Stimulated activated CD8-positive, alpha-beta memory T cell treated with anti-CD3 and anti-CD28 coated beads, Interleukin-12 subunit alpha, Interleukin-12 subunit beta, amount 100 ng/mL, for 24 hours (primary cell): ENCODE data around the gene LRRC4C.

Experiments
- DNase-seq: peaks from one replicate; pipeline ENCODE4 v3.0.0-alpha.2; 2020; ENCODE audit errors: extremely low read depth

The LRRC4C gene

GRCh38 chr11:41118521-41118920 is 340.9 kb downstream of the LRRC4C start:
- DNase-seq: no peak

DNA sequence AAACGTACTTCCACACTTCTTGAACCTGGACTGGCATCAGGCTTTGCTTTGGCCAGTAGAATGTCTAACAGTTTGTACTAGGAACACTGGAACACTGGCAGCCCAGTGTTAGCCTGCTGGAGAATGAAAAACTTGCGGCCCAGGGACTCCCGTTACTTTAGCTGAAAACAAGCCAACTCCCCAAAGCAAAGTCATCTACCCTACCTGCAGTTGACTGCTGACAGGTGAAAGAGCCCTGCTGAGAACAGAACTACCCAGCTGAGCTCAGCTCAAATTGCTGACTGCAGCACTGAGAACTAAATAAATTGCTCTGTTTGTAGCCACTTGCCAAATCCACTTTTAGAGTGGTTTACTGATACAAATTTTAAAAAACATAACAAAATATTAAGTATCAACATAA is 342.5 kb downstream of the LRRC4C start:
- no peak for DNase-seq

DNA sequence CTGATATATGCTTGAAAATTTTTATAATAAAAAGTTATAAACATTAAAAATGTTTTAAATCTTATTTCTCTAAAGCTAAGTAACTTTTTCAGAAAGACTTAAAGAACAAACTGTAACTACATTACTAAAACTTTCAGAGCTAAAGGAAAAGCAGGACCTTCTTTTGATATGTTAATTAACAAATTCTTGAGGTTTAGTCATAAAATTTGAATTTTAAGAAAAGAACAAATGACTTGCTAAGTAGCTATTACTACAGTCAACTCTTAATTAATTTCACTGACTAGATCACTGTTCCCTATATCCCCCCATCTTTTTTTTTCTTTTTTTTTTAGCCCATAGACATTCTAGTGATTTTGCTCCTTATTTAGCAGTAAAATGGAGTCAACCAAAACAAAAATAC is 344.4 kb downstream of the LRRC4C start:
- no peak for DNase-seq

DNA sequence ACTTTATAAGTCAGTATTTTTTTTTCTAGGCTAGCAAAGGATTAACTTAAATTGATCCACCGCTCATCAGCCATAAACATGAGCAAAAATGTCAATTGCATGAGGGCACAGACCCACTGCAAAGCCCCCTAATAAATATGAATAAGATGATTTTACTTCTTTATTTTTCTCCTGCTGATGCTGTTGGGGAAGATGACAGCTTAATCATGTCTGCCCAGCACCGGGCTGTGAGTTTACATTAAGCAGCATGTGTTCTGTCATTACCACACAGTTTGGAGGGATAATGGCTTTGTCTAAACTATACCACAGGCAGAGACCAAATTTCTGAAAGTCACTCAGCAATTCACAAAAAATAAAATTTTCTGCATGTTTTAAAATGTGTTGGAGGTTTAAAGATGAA is 346.3 kb downstream of the LRRC4C start:
- no peak for DNase-seq

- no peak for DNase-seq
These were observed 348.9 kb downstream of the LRRC4C start for GRCh38 chr11:41110527-41110926.

DNA sequence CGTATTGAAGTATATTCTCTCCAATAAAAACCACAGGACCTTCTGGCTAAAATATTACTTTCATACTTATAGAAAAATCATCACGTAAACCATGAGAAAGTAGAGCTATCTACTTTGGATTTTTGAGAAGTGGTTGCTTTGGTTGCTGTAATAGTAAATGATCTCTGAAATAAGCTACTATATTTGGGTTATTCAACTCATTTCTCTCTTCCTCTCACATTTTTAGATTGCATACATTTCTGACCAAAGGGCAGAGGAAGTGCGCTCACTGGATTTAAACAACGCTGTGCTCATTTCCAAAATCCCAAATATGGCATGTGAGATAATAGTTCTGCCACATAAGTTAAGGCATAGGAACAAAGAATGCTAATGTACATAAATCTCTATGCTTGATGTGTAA is 357.0 kb downstream of the LRRC4C start:
- no peak for DNase-seq

GRCh38 chr11:41099654-41100053 is 359.8 kb downstream of the LRRC4C start:
- no peak for DNase-seq

- no peak for DNase-seq
These were observed 374.3 kb downstream of the LRRC4C start for GRCh38 chr11:41085123-41085522.

- DNase-seq: no peak
These were observed 377.6 kb downstream of the LRRC4C start for GRCh38 chr11:41081756-41082285.

GRCh38 chr11:41074318-41074717 is 385.1 kb downstream of the LRRC4C start:
- no peak for DNase-seq

GRCh38 chr11:41065432-41065831 is 394.0 kb downstream of the LRRC4C start:
- no peak for DNase-seq

GRCh38 chr11:41058138-41058537 is 401.3 kb downstream of the LRRC4C start:
- DNase-seq: no peak

DNA sequence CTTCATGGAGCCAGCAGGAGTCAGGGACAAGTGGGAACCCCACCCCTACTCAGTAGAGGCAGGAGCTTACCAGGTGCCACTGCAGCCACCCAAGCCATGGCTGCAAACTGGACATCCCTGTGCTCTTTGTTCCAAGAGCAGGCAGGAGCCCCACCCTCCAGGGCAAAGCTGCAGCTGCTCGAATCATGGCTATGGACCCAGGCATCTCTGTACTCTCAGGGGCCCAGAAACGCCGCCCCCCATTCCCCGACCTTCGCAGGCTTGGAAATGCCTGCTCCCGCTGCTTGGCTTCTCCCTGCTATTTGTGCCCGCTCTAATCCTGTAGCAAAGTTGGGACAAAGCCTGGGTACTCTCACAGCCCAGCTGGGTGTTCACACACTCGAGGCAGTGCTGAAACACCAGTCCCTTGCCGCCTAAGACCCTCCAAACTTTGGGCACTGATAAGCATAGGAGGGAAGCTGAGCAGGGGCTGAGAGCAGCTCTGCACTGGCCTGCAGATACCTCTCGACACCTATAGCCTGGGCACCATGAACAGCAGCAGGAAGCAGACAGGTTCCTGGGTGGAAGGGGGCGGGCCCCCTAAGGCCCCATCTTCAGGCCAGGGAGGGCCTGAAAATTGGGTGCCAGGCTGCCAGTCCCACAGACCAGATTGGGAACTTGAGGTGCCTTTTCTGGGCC is 402.4 kb downstream of the LRRC4C start:
- DNase-seq: no peak

- DNase-seq: no peak
These were observed 405.6 kb downstream of the LRRC4C start for GRCh38 chr11:41053894-41054293.

GRCh38 chr11:41051919-41052635 is 407.4 kb downstream of the LRRC4C start:
- no peak for DNase-seq

- DNase-seq: no peak
These were observed 408.7 kb downstream of the LRRC4C start for GRCh38 chr11:41050791-41051190.

GRCh38 chr11:41047229-41047628 is 412.2 kb downstream of the LRRC4C start:
- no peak for DNase-seq

- DNase-seq: no peak
These were observed 414.2 kb downstream of the LRRC4C start for GRCh38 chr11:41045266-41045665.

GRCh38 chr11:41044747-41045146 is 414.7 kb downstream of the LRRC4C start:
- no peak for DNase-seq

DNA sequence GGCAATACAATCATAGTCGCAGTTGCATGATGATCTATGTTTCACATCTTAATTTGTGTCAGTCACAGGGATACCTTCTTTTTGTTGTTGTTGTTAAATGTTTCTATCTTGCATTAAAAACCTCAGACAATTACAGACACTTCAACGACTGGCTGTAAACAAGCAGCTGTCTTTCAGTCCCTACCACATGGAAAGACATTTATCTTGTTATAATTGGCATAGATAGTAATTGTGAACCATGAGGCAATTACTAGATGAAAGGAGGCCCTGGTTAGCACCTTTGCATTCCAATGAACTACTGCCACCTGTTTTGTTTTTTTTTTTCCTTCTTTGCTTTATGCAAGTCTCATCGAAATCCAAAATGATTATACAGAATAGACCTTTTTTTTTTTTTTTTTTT is 416.8 kb downstream of the LRRC4C start:
- no peak for DNase-seq

GRCh38 chr11:41040474-41040873 is 419.0 kb downstream of the LRRC4C start:
- no peak for DNase-seq

- no peak for DNase-seq
These were observed 419.9 kb downstream of the LRRC4C start for GRCh38 chr11:41039592-41039991.

DNA sequence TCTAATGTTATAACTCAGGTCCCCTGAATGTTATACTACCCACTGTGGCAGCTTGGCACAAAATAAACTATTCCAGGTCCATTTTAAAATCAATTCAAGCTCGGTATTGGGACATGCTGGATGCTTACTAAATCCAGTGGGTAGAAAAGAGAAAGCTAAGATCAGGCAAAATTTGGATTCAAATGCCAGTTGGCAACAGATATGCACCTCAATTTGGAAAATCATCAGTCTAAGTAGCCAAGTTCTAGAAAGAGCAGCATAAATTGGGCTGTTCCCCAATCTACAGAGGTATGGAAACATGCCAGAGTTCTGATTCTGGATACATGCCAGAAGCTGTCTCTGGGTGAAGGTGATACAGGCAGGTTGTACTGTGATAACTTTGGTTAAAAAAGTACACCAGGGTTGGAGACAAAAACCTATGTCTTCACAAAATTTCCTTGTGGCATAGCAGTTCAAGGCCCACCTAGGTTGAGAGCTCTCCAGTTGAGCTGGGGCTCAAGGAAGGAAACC is 427.8 kb downstream of the LRRC4C start:
- DNase-seq: no peak
